ENCODE measurements around the gene KRT33A. TPM values are rescaled to one million over a fixed set of nuclear protein-coding genes. Genes with fewer than 3 reads are reported as not detected.

KRT33A gene
- total RNA-seq, 6 experiments from 2014 or later = not detected

DNA sequence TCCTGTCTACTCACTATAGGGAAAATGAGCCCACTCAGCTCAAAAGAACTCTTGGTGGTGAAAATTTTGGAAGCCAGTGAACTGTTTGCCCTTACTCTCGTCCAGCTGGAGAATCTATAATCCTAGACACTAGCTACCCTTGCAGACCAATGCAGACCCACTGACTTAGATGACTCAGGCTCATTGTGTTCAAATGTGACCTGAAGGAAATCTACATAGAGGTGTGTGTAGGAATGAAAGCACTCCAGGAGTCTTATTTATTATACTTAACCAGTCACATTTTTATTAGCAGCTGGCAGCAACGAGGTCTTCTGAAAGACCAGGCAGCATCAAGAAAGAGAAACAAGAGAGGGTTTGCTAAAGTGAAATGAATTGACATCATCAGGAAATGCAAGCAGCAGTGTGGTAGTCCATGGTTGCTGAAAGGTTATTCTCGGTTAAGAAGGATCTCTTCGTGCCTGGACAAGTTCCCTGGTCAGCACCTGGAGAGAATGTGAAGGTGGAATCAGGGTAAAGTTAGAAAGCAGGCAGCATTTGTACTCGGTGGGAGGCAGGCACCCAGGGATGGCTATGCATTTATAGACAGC is 49.3 kb downstream of the KRT33A start:
- no peak overlapping the region for H3K4me3 Mint-ChIP-seq
- H3K9me3 Mint-ChIP-seq = peaks cover 4% of the 10 kb centered on the region; the same call in 1 of the 2 replicates
- no peak overlapping the region for H3K27ac Mint-ChIP-seq
- peaks cover 7% of the 10 kb centered on the region for H3K4me1 Mint-ChIP-seq (ENCODE audit: low read depth)
- peaks cover 2% of the 10 kb centered on the region; the same call in 1 of the 2 replicates for H3K27me3 Mint-ChIP-seq (ENCODE audit: insufficient read depth)
- DNase-seq = no peak
- H3K36me3 Mint-ChIP-seq (ENCODE audit: low read depth) = peaks cover 4% of the 10 kb centered on the region
- TF ChIP-seq, protein P1, sequence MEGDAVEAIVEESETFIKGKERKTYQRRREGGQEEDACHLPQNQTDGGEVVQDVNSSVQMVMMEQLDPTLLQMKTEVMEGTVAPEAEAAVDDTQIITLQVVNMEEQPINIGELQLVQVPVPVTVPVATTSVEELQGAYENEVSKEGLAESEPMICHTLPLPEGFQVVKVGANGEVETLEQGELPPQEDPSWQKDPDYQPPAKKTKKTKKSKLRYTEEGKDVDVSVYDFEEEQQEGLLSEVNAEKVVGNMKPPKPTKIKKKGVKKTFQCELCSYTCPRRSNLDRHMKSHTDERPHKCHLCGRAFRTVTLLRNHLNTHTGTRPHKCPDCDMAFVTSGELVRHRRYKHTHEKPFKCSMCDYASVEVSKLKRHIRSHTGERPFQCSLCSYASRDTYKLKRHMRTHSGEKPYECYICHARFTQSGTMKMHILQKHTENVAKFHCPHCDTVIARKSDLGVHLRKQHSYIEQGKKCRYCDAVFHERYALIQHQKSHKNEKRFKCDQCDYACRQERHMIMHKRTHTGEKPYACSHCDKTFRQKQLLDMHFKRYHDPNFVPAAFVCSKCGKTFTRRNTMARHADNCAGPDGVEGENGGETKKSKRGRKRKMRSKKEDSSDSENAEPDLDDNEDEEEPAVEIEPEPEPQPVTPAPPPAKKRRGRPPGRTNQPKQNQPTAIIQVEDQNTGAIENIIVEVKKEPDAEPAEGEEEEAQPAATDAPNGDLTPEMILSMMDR (IDR thresholded peaks at IDR 0.05) = no peak

- no peak overlapping the region for H3K27ac Mint-ChIP-seq
- peaks cover 4% of the 10 kb centered on the region; the same call in 1 of the 2 replicates for H3K9me3 Mint-ChIP-seq
- H3K4me1 Mint-ChIP-seq (ENCODE audit: low read depth) = peaks cover 7% of the 10 kb centered on the region
- no peak overlapping the region for H3K4me3 Mint-ChIP-seq
- TF ChIP-seq, protein P1 (IDR thresholded peaks at IDR 0.05) = no peak
- H3K36me3 Mint-ChIP-seq (ENCODE audit: low read depth) = peaks cover 4% of the 10 kb centered on the region
- no peak for DNase-seq
- H3K27me3 Mint-ChIP-seq (ENCODE audit: insufficient read depth) = peaks cover 5% of the 10 kb centered on the region
Measured at GRCh38 chr17:41298458-41299135, 52.0 kb downstream of the KRT33A start.

DNA sequence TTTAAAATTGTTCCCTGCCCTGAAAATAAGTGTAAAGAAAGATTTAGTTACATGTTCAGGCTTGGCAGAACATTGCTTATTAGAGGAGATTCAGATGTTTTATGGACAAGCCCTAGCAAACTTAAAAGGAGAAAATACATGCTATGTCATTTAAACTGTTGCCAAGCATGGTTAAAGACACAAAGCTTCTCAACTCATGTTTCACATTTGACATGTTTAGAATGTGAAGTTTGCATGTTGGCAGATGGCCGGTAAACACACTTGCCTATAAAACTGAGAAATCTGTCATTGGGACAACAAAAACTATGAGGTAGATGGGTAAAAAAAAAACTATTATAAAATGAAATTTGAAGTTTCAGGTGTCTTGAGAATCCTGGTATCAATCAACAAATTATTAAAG is 53.8 kb downstream of the KRT33A start:
- peaks cover 7% of the 10 kb centered on the region for H3K4me1 Mint-ChIP-seq (ENCODE audit: low read depth)
- peaks cover 4% of the 10 kb centered on the region for H3K36me3 Mint-ChIP-seq (ENCODE audit: low read depth)
- no peak overlapping the region for H3K27ac Mint-ChIP-seq
- H3K9me3 Mint-ChIP-seq = peaks cover 4% of the 10 kb centered on the region; the same call in 1 of the 2 replicates
- no peak overlapping the region for H3K4me3 Mint-ChIP-seq
- H3K27me3 Mint-ChIP-seq (ENCODE audit: insufficient read depth) = peaks cover 5% of the 10 kb centered on the region
- DNase-seq = no peak
- TF ChIP-seq, protein P1 (IDR thresholded peaks at IDR 0.05) = no peak

Other genes starting within 250 kb of the KRT33A start
- gene KRTAP4-16, start 248.6 kb downstream of the KRT33A start, total RNA-seq (2021; fragmentation: NEBNext Ultra II Directional; extraction: Animal tissue kit (Norgen Biotek cat#: 25700)) = not detected
- gene KRTAP4-9, start 245.4 kb downstream of the KRT33A start, total RNA-seq (2021; fragmentation: NEBNext Ultra II Directional; extraction: Animal tissue kit (Norgen Biotek cat#: 25700)) = under 1 TPM in 2 of 6 experiments, not detected in 4; 0.85 to 0.90 TPM
- not detected for gene KRTAP4-11, start 232.5 kb downstream of the KRT33A start, total RNA-seq (2021; fragmentation: NEBNext Ultra II Directional; extraction: Animal tissue kit (Norgen Biotek cat#: 25700))
- gene KRTAP4-12, start 226.6 kb downstream of the KRT33A start, total RNA-seq (2021; fragmentation: NEBNext Ultra II Directional; extraction: Animal tissue kit (Norgen Biotek cat#: 25700)) = 1 to 10 TPM; 6.1 to 8.4 (median 6.7) TPM
- not detected for gene KRTAP4-6, start 210.3 kb downstream of the KRT33A start, total RNA-seq (2021; fragmentation: NEBNext Ultra II Directional; extraction: Animal tissue kit (Norgen Biotek cat#: 25700))
- not detected for gene KRTAP4-5, start 201.0 kb downstream of the KRT33A start, total RNA-seq (2021; fragmentation: NEBNext Ultra II Directional; extraction: Animal tissue kit (Norgen Biotek cat#: 25700))
- not detected for gene KRTAP4-4, start 190.1 kb downstream of the KRT33A start, total RNA-seq (2021; fragmentation: NEBNext Ultra II Directional; extraction: Animal tissue kit (Norgen Biotek cat#: 25700))
- not detected for gene KRTAP4-3, start 182.6 kb downstream of the KRT33A start, total RNA-seq (2021; fragmentation: NEBNext Ultra II Directional; extraction: Animal tissue kit (Norgen Biotek cat#: 25700))
- not detected for gene KRTAP4-2, start 172.6 kb downstream of the KRT33A start, total RNA-seq (2021; fragmentation: NEBNext Ultra II Directional; extraction: Animal tissue kit (Norgen Biotek cat#: 25700))
- gene KRTAP4-1, start 165.9 kb downstream of the KRT33A start, total RNA-seq (2021; fragmentation: NEBNext Ultra II Directional; extraction: Animal tissue kit (Norgen Biotek cat#: 25700)) = not detected
- gene KRTAP9-1, start 160.9 kb downstream of the KRT33A start, total RNA-seq (2021; fragmentation: NEBNext Ultra II Directional; extraction: Animal tissue kit (Norgen Biotek cat#: 25700)) = not detected
- gene KRTAP9-2, start 124.2 kb downstream of the KRT33A start, total RNA-seq (2021; fragmentation: NEBNext Ultra II Directional; extraction: Animal tissue kit (Norgen Biotek cat#: 25700)) = not detected
- gene KRTAP9-3, start 118.4 kb downstream of the KRT33A start, total RNA-seq (2021; fragmentation: NEBNext Ultra II Directional; extraction: Animal tissue kit (Norgen Biotek cat#: 25700)) = not detected
- not detected for gene KRTAP9-8, start 112.8 kb downstream of the KRT33A start, total RNA-seq (2021; fragmentation: NEBNext Ultra II Directional; extraction: Animal tissue kit (Norgen Biotek cat#: 25700))
- gene KRTAP9-4, start 101.1 kb downstream of the KRT33A start, total RNA-seq (2021; fragmentation: NEBNext Ultra II Directional; extraction: Animal tissue kit (Norgen Biotek cat#: 25700)) = not detected
- not detected for gene KRTAP9-9, start 95.4 kb downstream of the KRT33A start, total RNA-seq (2021; fragmentation: NEBNext Ultra II Directional; extraction: Animal tissue kit (Norgen Biotek cat#: 25700))
- gene KRTAP9-6, start 85.5 kb downstream of the KRT33A start, total RNA-seq (2021; fragmentation: NEBNext Ultra II Directional; extraction: Animal tissue kit (Norgen Biotek cat#: 25700)) = not detected
- not detected for gene KRTAP9-7, start 75.1 kb downstream of the KRT33A start, total RNA-seq (2021; fragmentation: NEBNext Ultra II Directional; extraction: Animal tissue kit (Norgen Biotek cat#: 25700))
- gene KRTAP29-1, start 48.0 kb downstream of the KRT33A start, total RNA-seq (2021; fragmentation: NEBNext Ultra II Directional; extraction: Animal tissue kit (Norgen Biotek cat#: 25700)) = not detected
- gene KRTAP16-1, start 41.5 kb downstream of the KRT33A start, total RNA-seq (2021; fragmentation: NEBNext Ultra II Directional; extraction: Animal tissue kit (Norgen Biotek cat#: 25700)) = not detected
- not detected for gene KRTAP17-1, start 35.1 kb downstream of the KRT33A start, total RNA-seq (2021; fragmentation: NEBNext Ultra II Directional; extraction: Animal tissue kit (Norgen Biotek cat#: 25700))
- 1 to 10 TPM in 2 of 6 experiments, under 1 TPM in 4; 0.75 to 2.5 (median 0.96) TPM for gene KRT33B, start 19.0 kb upstream of the KRT33A start, total RNA-seq (2021; fragmentation: NEBNext Ultra II Directional; extraction: Animal tissue kit (Norgen Biotek cat#: 25700))
- gene KRT34, start 31.5 kb upstream of the KRT33A start, total RNA-seq (2021; fragmentation: NEBNext Ultra II Directional; extraction: Animal tissue kit (Norgen Biotek cat#: 25700)) = 100 to 1,000 TPM in 2 of 6 experiments, 10 to 100 TPM in 4; 58.8 to 247 (median 71.3) TPM
- under 1 TPM in 2 of 6 experiments, not detected in 4; 0.09 to 0.14 TPM for gene KRT31, start 46.8 kb upstream of the KRT33A start, total RNA-seq (2021; fragmentation: NEBNext Ultra II Directional; extraction: Animal tissue kit (Norgen Biotek cat#: 25700))
- gene KRT37, start 73.8 kb upstream of the KRT33A start, total RNA-seq (2021; fragmentation: NEBNext Ultra II Directional; extraction: Animal tissue kit (Norgen Biotek cat#: 25700)) = not detected
- under 1 TPM; 0.25 to 0.62 (median 0.43) TPM for gene KRT38, start 90.2 kb upstream of the KRT33A start, total RNA-seq (2021; fragmentation: NEBNext Ultra II Directional; extraction: Animal tissue kit (Norgen Biotek cat#: 25700))
- under 1 TPM in 2 of 6 experiments, not detected in 4; 0.14 TPM for gene KRT32, start 116.6 kb upstream of the KRT33A start, total RNA-seq (2021; fragmentation: NEBNext Ultra II Directional; extraction: Animal tissue kit (Norgen Biotek cat#: 25700))
- gene KRT35, start 130.3 kb upstream of the KRT33A start, total RNA-seq (2021; fragmentation: NEBNext Ultra II Directional; extraction: Animal tissue kit (Norgen Biotek cat#: 25700)) = not detected
- not detected for gene KRT36, start 139.1 kb upstream of the KRT33A start, total RNA-seq (2021; fragmentation: NEBNext Ultra II Directional; extraction: Animal tissue kit (Norgen Biotek cat#: 25700))
- gene KRT13, start 154.8 kb upstream of the KRT33A start, total RNA-seq (2021; fragmentation: NEBNext Ultra II Directional; extraction: Animal tissue kit (Norgen Biotek cat#: 25700)) = not detected
- 1 to 10 TPM; 5.0 to 8.6 (median 6.9) TPM for gene KRT15, start 168.1 kb upstream of the KRT33A start, total RNA-seq (2021; fragmentation: NEBNext Ultra II Directional; extraction: Animal tissue kit (Norgen Biotek cat#: 25700))
- gene KRT19, start 177.5 kb upstream of the KRT33A start, total RNA-seq (2021; fragmentation: NEBNext Ultra II Directional; extraction: Animal tissue kit (Norgen Biotek cat#: 25700)) = 100 to 1,000 TPM in 2 of 6 experiments, 10 to 100 TPM in 4; 45.7 to 244 (median 50.6) TPM
- not detected for gene KRT9, start 221.2 kb upstream of the KRT33A start, total RNA-seq (2021; fragmentation: NEBNext Ultra II Directional; extraction: Animal tissue kit (Norgen Biotek cat#: 25700))
- 1 to 10 TPM in 4 of 6 experiments, under 1 TPM in 2; 0.14 to 2.0 (median 1.5) TPM for gene KRT14, start 236.1 kb upstream of the KRT33A start, total RNA-seq (2021; fragmentation: NEBNext Ultra II Directional; extraction: Animal tissue kit (Norgen Biotek cat#: 25700))